Caco-2 (cell line): ENCODE data around the gene TCF23. TPM values are rescaled to one million over a fixed set of nuclear protein-coding genes. Genes with fewer than 3 reads are reported as not detected.

Source experiments
- BruUV-seq: library from RNA; stranded (reverse); fragments of 400-500 nt; replicated peaks from 2 replicates; lab custom pipeline; 2021; lab: Mats Ljungman, UMichigan
- CTCF ChIA-PET: fragments of 300-600 bp; sonication (Branson Sonifier 250); formaldehyde crosslinking; loops from one replicate; lab custom pipeline; 2022; ENCODE audit warnings: antibody characterized with exemption; lab: Charles Lee
- POLR2A ChIA-PET: fragments of 300-600 bp; sonication (Branson Sonifier 250); formaldehyde crosslinking; loops from one replicate; lab custom pipeline; 2022; ENCODE audit warnings: antibody characterized with exemption; lab: Charles Lee
- DNase-seq, 2 experiments: peaks; one replicate each; pipeline versions ENCODE4 v3.0.0 to v3.0.0-alpha.2; 2020 to 2022
- H3K27me3 ChIP-seq: replicated peaks from 2 replicates; pipeline ENCODE4 v1.6.0; 2011; ENCODE audit warnings: low read length; ENCODE audit not compliant: control insufficient read depth, insufficient read depth
- H3K36me3 ChIP-seq: 2 replicates; pipeline ENCODE4 v1.5.1; 2011; ENCODE audit warnings: low read length; ENCODE audit not compliant: control insufficient read depth, insufficient read depth
- H3K4me1 ChIP-seq: fragments of 250-450 bp; sonication (Bioruptor Pico); 2 replicates; pipeline ENCODE4 v1.5.1; 2020; ENCODE audit warnings: mild to moderate bottlenecking
- H3K4me3 ChIP-seq: 2 replicates; pipeline ENCODE4 v1.5.1; 2011; ENCODE audit warnings: low read depth, mild to moderate bottlenecking, control low read depth, low read length
- H3K9me3 ChIP-seq: fragments of 250-450 bp; sonication (Bioruptor Pico); 2 replicates; pipeline ENCODE4 v1.5.1; 2020; ENCODE audit warnings: mild to moderate bottlenecking, moderate library complexity
- H3K27ac Mint-ChIP-seq: one replicate; pipeline ENCODE4 v1.8.0; 2022; ENCODE audit warnings: mixed read lengths; ENCODE audit not compliant: unreplicated experiment
- H3K27me3 Mint-ChIP-seq: one replicate; pipeline ENCODE4 v1.8.0; 2022; ENCODE audit warnings: mixed read lengths; ENCODE audit not compliant: insufficient read depth, unreplicated experiment
- H3K36me3 Mint-ChIP-seq: one replicate; pipeline ENCODE4 v1.8.0; 2022; ENCODE audit warnings: mild to moderate bottlenecking, mixed read lengths; ENCODE audit not compliant: insufficient read depth, unreplicated experiment
- H3K4me1 Mint-ChIP-seq: one replicate; pipeline ENCODE4 v1.8.0; 2022; ENCODE audit warnings: low read depth, mixed read lengths; ENCODE audit not compliant: unreplicated experiment
- H3K4me3 Mint-ChIP-seq: one replicate; pipeline ENCODE4 v1.8.0; 2022; ENCODE audit warnings: mild to moderate bottlenecking, moderate library complexity, mixed read lengths; ENCODE audit not compliant: unreplicated experiment
- H3K9me3 Mint-ChIP-seq: one replicate; pipeline ENCODE4 v1.8.0; 2022; ENCODE audit warnings: mixed read lengths; ENCODE audit not compliant: unreplicated experiment
- intact Hi-C: fragments of 100-400 bp; cut with micrococcal nuclease; formaldehyde crosslinking; loops from one replicate; pipeline ENCODE4 v1.10.0; 2022; ENCODE audit not compliant: unreplicated experiment
- total RNA-seq: library from RNA; stranded (reverse); gene quantifications from 2 replicates; pipeline ENCODE4 v1.2.3, GENCODE V29; 2022
- TF ChIP-seq, protein P1 (sequence below), 2 experiments: fragments of 200-600 bp in 1 of 2; IDR thresholded peaks; 1 replicate in 1 of 2; 2 replicates in 1 of 2; pipeline versions ENCODE4 v1.5.1 to v1.8.0; 2011 to 2022; ENCODE audit warnings: antibody characterized with exemption in 1 of 2, control low read depth in 1 of 2, inconsistent platforms in 1 of 2, low read depth in 1 of 2, low read length in 1 of 2, mild to moderate bottlenecking in 1 of 2, moderate library complexity in 1 of 2; ENCODE audit not compliant: insufficient read depth in 1 of 2, severe bottlenecking in 1 of 2, unreplicated experiment in 1 of 2

The TCF23 gene
- total RNA-seq, 1 experiment from 2014 or later, result not detected

DNA sequence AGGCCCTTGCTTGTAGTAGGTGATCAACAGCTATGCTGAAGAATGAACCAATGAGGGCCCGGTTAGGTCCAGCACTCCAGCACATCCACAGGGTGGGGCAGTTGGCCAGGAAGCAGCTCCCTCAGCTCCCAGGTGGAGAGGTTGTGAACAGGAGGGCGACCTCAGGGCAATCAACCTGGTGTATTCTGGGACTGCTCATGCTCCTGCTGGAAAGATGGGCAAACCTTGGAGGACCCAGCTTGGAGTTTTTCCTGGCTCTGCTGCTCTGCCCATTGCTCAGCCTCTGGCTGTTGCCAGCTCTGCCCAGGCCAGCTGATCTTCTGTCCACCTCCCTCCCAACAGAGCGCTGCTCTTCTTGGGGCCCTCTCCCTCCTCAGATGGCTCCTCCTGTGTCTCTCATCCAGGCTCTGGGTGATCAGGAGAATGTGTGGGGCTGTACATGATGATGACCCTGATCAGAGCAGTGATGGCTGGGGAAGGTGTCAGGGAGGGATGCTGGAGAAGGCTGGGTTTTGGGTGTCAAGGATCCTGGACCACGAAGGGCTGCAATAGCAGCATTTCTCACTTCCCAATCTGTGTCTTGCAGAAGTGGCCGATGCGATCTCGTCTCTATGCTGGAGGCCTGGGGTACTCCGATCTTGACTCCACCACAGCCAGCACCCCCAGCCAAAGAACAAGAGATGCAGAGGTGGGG is 3.4 kb downstream of the TCF23 start:
- no TSS peak for BruUV-seq
- DNase-seq, result peak; percentile 67 to 75
- ChIA-PET CTCF (interaction anchor here (0.7 to 6.6 kb wide), 8 partner anchors 18 to 151 kb away, joined by 3 to 67 read pairs (median 3); partner anchors contain the start of gene PREB), POLR2A (interaction anchor here (0.9 to 1.1 kb wide), 2 partner anchors 39 to 311 kb away, joined by 3 read pairs; no protein-coding TSS in a partner anchor)
- intact Hi-C loops, result loop anchor here (1.0 kb wide), 1 partner anchor 39 kb away; no protein-coding TSS in a partner anchor
- no peak overlapping the region for H3K4me3 Mint-ChIP-seq
- no peaks in the 10 kb centered on the region for H3K27me3 Mint-ChIP-seq
- H3K4me3 ChIP-seq, result no peak overlapping the region
- H3K36me3 Mint-ChIP-seq, result no peaks in the 10 kb centered on the region
- H3K27ac Mint-ChIP-seq, result no peak overlapping the region
- no peaks in the 10 kb centered on the region for H3K9me3 Mint-ChIP-seq
- TF ChIP-seq, protein P1, sequence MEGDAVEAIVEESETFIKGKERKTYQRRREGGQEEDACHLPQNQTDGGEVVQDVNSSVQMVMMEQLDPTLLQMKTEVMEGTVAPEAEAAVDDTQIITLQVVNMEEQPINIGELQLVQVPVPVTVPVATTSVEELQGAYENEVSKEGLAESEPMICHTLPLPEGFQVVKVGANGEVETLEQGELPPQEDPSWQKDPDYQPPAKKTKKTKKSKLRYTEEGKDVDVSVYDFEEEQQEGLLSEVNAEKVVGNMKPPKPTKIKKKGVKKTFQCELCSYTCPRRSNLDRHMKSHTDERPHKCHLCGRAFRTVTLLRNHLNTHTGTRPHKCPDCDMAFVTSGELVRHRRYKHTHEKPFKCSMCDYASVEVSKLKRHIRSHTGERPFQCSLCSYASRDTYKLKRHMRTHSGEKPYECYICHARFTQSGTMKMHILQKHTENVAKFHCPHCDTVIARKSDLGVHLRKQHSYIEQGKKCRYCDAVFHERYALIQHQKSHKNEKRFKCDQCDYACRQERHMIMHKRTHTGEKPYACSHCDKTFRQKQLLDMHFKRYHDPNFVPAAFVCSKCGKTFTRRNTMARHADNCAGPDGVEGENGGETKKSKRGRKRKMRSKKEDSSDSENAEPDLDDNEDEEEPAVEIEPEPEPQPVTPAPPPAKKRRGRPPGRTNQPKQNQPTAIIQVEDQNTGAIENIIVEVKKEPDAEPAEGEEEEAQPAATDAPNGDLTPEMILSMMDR (IDR thresholded peaks at IDR 0.05; ENCODE audit: insufficient read depth in 1 of 2, low read depth in 1 of 2, low read length in 1 of 2, severe bottlenecking in 1 of 2, unreplicated experiment in 1 of 2), result peak; percentile 13 to 49
- H3K27me3 ChIP-seq, result no peaks in the 10 kb centered on the region
- H3K4me1 ChIP-seq, result 0 out of 2 replicates have a peak, but pooled peaks cover 4% of the 10 kb centered on the region
- H3K36me3 ChIP-seq, result no peaks in the 10 kb centered on the region
- H3K9me3 ChIP-seq, result no peaks in the 10 kb centered on the region
- H3K4me1 Mint-ChIP-seq, result no peaks in the 10 kb centered on the region

DNA sequence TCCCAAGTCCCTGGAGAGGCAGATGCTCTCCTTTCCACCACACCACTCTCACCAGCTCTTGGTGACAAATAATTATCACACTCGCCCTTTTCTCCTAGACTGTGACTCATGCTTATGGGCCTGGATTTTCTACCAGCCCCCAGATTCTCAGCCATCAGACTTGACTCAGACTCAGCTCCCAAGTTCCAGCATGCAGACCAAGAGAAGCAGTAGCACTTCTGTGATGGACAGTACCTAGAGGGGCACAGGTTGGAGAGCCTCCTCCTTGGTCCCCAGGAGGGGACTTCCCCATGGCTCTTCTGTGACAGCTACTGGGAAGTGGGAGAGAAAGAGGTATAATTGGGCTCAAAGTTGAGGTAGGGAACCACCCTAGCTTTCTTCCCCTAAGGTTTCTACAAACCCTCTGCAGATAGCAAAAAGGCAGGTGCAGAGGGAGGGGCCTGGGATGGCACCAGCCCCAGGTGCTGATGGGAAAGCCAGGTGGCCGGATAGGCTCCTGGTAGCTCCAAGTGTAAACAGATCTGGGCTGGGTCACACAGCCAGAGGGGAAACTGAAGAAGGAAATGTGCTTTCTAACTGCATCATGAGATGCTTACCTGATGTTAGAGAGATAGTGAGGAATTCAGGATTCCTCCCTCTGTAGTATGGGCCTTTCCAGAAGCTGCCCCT is 4.1 kb downstream of the TCF23 start:
- intact Hi-C loops, result loop anchor here (1.0 kb wide), 1 partner anchor 38 kb away; no protein-coding TSS in a partner anchor
- CTCF ChIA-PET, result interaction anchor here (0.5 to 6.6 kb wide), 5 partner anchors 17 to 150 kb away, joined by 3 to 67 read pairs (median 6); partner anchors contain the start of gene PREB

DNA sequence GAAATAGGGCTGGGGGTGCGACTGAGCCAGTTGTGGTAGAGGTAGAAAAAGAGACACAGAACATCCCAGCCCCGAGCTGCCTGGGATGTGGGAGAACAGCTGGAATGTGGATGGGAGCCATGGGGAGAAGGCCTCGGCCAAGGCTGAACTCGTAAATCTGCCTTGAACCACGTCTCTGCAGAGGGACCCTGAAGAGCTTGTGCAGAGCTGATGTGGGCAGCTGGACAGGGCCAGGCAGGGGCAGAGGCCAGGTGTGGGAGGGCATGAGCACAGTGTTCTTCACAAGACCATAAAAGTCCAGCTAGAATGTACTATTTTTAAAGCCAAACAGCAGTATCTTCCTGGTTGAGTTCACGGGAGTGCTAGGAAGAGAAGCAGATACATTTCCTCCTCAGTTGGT is 5.7 kb downstream of the TCF23 start:
- no peaks in the 10 kb centered on the region for H3K27me3 ChIP-seq
- Mint-ChIP-seq H3K9me3 (no peaks in the 10 kb centered on the region), H3K27ac (no peak overlapping the region), H3K27me3 (no peaks in the 10 kb centered on the region), H3K4me3 (no peak overlapping the region), H3K36me3 (no peaks in the 10 kb centered on the region), H3K4me1 (no peaks in the 10 kb centered on the region)
- ChIA-PET POLR2A (no interaction called here), CTCF (interaction anchor here (1.6 to 6.6 kb wide), 2 partner anchors 16 to 37 kb away, joined by 8 to 67 read pairs; no protein-coding TSS in a partner anchor)
- H3K4me3 ChIP-seq, result no peak overlapping the region
- TF ChIP-seq, protein P1 (IDR thresholded peaks at IDR 0.05; ENCODE audit: insufficient read depth in 1 of 2, low read depth in 1 of 2, low read length in 1 of 2, severe bottlenecking in 1 of 2, unreplicated experiment in 1 of 2), result no peak
- intact Hi-C loops, result no loop called here
- no TSS peak for BruUV-seq
- no peak for DNase-seq
- H3K9me3 ChIP-seq, result no peaks in the 10 kb centered on the region
- 0 out of 2 replicates have a peak, but pooled peaks cover 4% of the 10 kb centered on the region for H3K4me1 ChIP-seq
- H3K36me3 ChIP-seq, result no peaks in the 10 kb centered on the region

More for the DNA sequence above, 4.1 kb downstream of the TCF23 start:
- H3K4me1 Mint-ChIP-seq, result no peaks in the 10 kb centered on the region
- Histone ChIP-seq H3K36me3 (no peaks in the 10 kb centered on the region), H3K4me1 (0 out of 2 replicates have a peak, but pooled peaks cover 4% of the 10 kb centered on the region), H3K4me3 (no peak overlapping the region), H3K9me3 (no peaks in the 10 kb centered on the region), H3K27me3 (no peaks in the 10 kb centered on the region)
- no TSS peak for BruUV-seq
- no peak overlapping the region for H3K27ac Mint-ChIP-seq
- no peak overlapping the region for H3K4me3 Mint-ChIP-seq
- TF ChIP-seq, protein P1 (IDR thresholded peaks at IDR 0.05; ENCODE audit: insufficient read depth in 1 of 2, low read depth in 1 of 2, low read length in 1 of 2, severe bottlenecking in 1 of 2, unreplicated experiment in 1 of 2), result no peak
- no peak for DNase-seq
- H3K9me3 Mint-ChIP-seq, result no peaks in the 10 kb centered on the region
- H3K27me3 Mint-ChIP-seq, result no peaks in the 10 kb centered on the region
- POLR2A ChIA-PET, result no interaction called here
- no peaks in the 10 kb centered on the region for H3K36me3 Mint-ChIP-seq
